Measurements from ENCODE around the gene SCAF4.
"Not testable (repeated sequence)": the region's sequence is repeated elsewhere in the genome, so short reads cannot be mapped to it uniquely, and the experiment has no call there.

Gene SCAF4

GRCh38 chr21:31671146-31671716 lies 60.7 kb downstream of the SCAF4 start:
- DNase-seq (ENCODE audit: low read depth): no peak

DNA sequence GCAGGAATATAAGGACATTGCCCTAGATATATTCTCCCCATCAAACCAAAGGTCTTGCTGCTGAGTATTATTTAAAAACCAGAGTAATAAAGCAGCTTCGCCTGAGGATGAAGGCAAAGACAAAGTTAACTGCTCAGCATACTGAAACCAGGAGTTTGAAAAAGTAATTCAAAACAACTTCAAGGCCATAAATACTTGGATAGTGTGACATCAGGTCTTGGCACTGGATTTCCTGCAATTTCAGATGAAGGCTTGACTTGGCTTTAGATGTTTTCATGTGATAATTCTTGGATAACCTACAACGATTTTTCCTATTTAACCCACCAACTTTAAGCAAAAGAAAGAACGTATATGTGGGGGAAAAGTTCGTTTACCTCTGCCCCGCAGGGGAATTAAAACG lies 61.8 kb downstream of the SCAF4 start:
- no peak for DNase-seq (ENCODE audit: low read depth)

GRCh38 chr21:31668651-31669491 lies 63.0 kb downstream of the SCAF4 start:
- no peak for DNase-seq (ENCODE audit: low read depth)

DNA sequence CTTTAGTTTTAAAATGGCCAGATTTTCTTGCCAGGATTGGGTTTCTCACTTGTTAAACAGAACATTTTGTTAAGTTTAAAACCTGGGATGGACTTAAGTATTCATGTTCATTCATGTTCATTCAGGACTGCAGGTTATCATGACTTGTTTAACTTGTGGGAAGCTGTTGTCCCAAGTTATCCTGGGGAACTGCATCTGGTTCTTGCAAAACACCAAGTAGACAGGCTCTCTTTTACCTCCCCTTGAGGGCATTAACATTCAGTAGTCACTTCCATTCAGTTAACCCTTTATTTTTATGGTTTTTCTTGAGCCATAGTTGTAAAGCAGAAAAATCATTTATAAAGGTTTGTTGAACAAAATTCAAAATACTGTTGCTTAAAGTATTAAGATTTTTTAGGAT lies 64.3 kb downstream of the SCAF4 start:
- DNase-seq (ENCODE audit: low read depth): no peak

- DNase-seq (ENCODE audit: low read depth): no peak
Observed at GRCh38 chr21:31667132-31667531, 64.8 kb downstream of the SCAF4 start.

- no peak for DNase-seq (ENCODE audit: low read depth)
Observed at GRCh38 chr21:31666445-31667010, 65.4 kb downstream of the SCAF4 start.

DNA sequence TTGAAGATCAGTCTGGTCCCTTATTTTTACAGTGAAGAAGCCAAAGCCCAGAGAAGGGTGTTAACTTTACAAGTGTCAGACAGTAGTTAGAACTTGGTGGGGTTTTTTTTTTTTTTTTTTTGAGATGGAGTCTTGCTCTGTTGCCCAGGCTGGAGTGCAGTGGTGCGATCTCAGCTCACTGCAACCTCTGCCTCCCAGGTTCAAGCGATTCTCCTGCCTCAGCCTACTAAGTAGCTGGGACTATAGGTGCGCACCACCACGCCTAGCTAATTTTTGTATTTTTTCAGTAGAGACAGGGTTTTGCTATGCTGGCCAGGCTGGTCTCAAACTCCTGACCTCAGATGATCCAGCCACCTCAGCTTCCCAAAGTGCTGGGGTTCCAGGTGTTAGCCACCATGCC lies 66.0 kb downstream of the SCAF4 start:
- DNase-seq (ENCODE audit: low read depth): not testable (repeated sequence)

DNA sequence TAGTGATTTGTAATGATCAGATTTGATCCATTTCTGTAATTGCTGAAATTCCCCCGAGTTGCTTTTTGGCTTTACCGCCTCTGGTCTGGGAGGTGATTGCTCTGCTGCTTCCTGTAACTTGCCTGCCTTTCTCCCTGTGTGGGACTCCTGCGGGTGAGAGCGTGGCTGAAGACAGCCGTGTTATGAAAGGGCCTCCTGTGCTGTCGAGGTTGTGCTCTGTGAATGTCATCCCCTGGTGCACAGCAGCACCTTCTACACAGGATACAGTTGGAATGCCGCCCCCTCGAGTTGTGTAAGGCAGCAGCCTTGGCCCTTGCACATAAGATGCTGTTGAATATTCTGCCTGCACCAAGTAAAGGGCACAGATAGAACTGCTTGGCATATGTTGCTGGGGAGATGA lies 66.5 kb downstream of the SCAF4 start:
- DNase-seq (ENCODE audit: low read depth): no peak

DNA sequence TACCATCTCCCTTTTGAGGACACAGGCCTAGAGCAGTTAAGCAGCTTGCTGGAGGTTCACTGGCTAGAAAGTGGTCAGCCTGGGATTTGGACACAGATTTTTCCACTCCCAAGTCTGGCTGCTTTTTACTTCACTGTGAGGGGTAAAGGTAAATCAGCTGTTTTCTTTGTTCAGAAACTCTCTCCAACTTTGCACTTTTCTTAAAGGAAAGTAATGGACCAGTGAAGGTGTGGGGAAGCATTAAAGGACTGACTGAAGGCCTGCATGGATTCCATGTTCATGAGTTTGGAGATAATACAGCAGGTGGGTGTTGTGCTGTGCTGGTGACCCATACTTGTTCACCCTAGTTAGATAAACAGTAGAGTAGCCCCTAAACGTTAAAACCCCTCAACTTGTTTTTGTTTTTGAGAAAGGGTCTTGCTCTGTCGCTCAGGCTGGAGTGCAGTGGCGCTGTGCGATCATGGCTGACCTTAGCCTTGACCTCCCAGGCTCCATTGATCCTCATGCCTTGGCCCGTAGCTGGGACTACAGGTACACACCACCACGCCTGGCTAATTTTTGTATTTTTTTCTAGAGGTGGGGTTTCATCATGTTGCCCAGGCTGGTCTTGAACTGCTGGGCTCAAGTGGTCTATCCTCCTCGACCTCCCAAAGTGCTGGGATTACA lies 68.2 kb downstream of the SCAF4 start:
- DNase-seq (ENCODE audit: low read depth): no peak

DNA sequence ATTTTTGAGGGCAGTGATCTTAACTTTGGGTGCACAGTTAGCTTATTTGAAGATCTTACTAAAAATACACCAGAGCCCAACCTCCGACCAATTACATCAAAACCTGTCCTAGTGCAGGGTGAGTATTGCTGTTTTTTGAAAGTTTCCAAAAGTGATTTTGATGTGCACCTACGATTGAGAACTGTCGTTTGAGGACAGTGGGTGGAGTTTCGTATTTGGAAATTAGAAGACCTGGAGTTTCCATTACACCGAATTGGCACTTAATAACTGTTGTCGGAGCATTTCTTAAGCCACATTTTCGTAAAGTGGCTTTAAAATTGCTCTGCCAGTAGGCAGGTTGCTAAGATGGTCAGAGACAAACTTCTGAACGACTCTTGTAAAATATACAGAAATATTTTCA lies 71.3 kb downstream of the SCAF4 start:
- DNase-seq (ENCODE audit: low read depth): no peak

GRCh38 chr21:31660259-31660565 lies 71.7 kb downstream of the SCAF4 start:
- DNase-seq (ENCODE audit: low read depth): no peak

DNA sequence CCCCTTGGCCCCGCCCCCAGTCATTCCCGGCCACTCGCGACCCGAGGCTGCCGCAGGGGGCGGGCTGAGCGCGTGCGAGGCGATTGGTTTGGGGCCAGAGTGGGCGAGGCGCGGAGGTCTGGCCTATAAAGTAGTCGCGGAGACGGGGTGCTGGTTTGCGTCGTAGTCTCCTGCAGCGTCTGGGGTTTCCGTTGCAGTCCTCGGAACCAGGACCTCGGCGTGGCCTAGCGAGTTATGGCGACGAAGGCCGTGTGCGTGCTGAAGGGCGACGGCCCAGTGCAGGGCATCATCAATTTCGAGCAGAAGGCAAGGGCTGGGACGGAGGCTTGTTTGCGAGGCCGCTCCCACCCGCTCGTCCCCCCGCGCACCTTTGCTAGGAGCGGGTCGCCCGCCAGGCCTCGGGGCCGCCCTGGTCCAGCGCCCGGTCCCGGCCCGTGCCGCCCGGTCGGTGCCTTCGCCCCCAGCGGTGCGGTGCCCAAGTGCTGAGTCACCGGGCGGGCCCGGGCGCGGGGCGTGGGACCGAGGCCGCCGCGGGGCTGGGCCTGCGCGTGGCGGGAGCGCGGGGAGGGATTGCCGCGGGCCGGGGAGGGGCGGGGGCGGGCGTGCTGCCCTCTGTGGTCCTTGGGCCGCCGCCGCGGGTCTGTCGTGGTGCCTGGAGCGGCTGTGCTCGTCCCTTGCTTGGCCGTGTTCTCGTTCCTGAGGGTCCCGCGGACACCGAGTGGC lies 72.2 kb downstream of the SCAF4 start, which contains the start of gene SOD1:
TSS of gene SOD1 (plus strand) at position 158 of the 723 bp plus-strand sequence. CDS start at position 235, 77 bp downstream.
- peak; percentile 96 for DNase-seq (ENCODE audit: low read depth)

- no peak for DNase-seq (ENCODE audit: low read depth)
Observed at GRCh38 chr21:31659286-31659535, 72.7 kb downstream of the SCAF4 start.

DNA sequence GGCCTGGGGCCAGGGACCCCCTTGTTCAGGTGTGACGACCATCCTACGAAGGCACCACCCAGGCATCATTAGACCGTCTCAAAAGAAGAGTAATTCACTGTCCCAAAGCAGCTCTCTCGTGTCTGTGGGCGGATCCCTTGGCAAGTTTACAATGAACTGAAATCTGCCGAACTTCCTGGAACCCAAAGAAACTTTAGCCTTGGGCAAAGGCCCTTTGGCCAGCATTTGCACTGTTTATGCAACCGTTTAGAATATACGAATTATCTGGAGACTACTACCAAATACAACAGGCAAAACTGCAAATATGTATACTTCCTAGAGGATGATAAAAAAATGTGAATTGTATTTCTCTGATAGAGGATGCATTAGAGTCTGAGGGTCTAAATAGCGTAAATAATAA lies 73.9 kb downstream of the SCAF4 start:
- DNase-seq (ENCODE audit: low read depth): no peak

DNA sequence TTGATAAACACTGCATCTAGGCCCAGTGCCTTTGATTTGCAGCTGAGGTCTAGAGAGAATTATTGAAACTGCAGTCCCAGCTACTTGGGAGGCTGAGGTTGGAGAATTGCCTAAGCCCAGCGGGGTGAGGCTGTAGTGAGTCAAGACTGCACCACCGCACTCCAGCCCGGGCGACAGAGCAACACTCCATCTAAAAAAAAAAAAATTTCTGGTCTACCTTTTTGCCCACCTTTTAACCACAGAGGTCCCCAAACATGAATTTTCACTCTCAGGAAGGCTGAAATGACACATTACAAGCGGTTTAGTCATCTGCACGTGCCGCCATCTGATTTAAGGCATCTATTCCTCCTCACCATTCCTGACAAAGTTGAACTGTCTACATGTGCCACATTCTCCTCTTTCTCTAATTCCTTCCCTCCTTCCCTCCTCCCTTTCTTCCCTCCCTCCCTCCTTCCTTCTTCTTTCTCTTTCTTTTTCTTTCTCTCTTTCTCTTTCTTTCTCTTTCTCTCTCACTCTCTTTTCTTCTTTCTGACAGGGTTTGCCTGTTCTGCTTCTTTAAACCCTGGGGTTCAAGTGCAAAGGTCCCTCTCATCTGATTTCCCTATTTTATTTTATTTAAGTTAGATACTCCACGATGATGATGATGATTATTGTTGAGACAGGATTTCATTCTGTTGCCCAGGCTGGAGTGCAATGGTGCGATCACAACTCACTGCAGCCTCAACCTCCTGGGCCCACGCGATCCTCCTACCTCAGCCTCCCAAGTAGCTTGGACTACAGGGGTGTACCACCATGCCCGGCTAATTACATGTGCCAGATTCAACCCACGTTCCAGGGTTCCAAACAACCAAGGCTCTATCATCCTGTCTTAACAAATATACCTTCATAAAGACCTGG lies 75.5 kb downstream of the SCAF4 start:
- DNase-seq (ENCODE audit: low read depth): no peak

GRCh38 chr21:31654821-31655580 lies 76.9 kb downstream of the SCAF4 start:
- not testable (repeated sequence) for DNase-seq (ENCODE audit: low read depth)

DNA sequence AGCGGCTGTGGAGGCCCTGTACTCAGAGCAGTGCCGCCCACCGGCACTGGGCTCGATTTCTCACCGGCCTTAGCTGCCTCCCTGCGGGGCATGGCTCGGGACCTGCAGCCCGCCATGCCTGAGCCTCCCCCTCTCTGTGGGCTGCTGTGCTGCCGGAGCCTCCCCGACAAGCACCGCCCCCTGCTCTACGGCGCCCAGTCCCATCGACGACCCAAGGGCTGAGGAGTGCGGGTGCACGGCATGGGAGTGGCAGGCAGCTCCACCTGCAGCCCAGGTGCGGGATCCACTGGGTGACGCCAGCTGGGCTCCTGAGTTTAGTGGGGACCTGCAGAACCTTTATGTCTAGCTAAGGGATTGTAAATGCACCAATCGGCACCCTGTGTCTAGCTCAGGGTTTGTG lies 77.6 kb downstream of the SCAF4 start:
- DNase-seq (ENCODE audit: low read depth): no peak

DNA sequence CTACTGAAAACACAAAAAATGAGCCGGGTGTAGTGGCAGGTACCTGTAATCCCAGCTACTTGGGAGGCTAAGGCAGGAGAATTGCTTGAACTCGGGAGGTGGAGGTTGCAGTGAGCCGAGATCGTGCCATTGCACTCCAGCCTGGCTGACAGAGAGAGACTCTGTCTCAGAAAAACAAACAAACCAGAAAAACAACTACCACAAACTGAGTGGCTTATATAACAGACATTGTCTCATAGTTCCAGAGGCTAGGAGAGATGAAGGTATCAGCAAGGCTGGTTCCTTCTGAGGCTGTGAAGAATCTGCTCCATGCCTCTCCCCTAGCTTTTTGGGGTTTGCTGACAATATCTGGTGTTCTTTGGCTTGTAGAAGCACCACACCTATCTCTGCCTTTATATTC lies 80.4 kb downstream of the SCAF4 start:
- DNase-seq (ENCODE audit: low read depth): not testable (repeated sequence)

DNA sequence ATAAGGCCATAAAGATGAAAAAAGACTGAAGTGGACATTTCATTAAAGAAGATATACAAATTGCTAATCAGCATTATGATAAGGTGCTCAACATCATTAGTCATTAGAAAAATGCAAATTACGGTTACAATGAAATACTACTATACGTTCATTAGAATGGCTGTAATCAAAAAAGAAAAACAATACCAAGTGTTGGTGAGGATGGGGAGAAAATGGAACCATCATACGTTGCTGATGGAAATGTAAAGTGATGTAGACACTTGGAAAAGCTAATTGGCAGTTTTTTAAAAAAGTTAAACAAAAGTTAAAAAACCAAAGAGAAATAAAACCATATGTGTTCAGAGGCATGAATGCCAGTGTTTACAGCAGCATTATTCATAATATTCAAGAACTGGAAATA lies 81.0 kb downstream of the SCAF4 start:
- DNase-seq (ENCODE audit: low read depth): no peak

DNA sequence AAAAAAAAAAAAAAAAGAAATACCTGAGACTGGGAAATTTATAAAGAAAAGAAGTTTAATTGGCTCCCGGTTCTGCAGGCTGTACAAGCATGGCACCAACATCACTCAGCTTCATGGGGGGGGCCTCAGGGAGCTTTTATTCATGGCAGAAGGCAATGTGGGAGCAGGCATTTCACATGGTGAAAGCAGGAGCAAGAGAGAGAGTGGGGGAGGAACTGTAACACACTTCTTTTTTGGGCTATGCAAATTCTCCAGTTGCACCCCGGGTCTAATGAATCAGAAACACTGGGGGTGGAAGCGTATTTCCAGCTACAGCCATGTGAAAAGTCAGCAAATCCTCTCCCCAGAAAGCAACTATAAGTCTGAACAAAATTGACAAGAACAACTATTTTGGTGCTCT lies 84.3 kb downstream of the SCAF4 start:
- no peak for DNase-seq (ENCODE audit: low read depth)

DNA sequence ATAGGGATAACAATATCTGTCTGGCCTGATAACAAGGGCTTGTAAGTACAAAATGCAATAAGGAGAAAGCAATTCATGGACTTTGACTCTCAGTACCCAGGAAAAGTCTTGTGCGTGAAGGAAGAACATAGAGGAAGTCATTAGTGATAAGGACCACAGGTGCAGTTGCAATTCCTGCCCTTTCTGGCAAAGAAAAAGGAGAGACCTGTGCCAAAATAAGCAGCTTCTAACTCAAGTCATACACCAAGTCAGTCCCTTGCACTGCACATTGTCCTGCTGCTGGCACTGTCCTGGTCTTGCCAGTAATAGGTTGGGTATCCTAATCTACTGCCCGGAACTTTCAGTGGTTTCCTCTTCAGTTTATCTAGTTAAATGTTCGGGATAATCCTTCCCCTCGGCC lies 87.3 kb downstream of the SCAF4 start:
- DNase-seq (ENCODE audit: low read depth): no peak

Data from stimulated activated CD8-positive, alpha-beta memory T cell treated with anti-CD3 and anti-CD28 coated beads, Interleukin-12 subunit alpha, Interleukin-12 subunit beta, amount 100 ng/mL, for 4 hours (primary cell).